Right atrium auricular region (tissue), 2 donors: ENCODE results near the gene TRIO. TPM values are rescaled to one million over a fixed set of nuclear protein-coding genes. Genes with fewer than 3 reads are reported as not detected.

Experiments
- DNase-seq: peaks from one replicate; pipeline ENCODE4 v3.0.0-alpha.2; 2019; ENCODE audit warnings: low spot score
- H3K27ac ChIP-seq, 2 donors: fragments of 200-600 bp; sonication (generic); 1 replicate in 1 of 2; 2 replicates in 1 of 2; pipeline ENCODE4 v1.5.1; 2016 to 2019
- H3K27me3 ChIP-seq, 2 donors: fragments of 200-600 bp; sonication (generic); one replicate each; pipeline versions ENCODE4 v1.5.1 to v1.6.0; 2017 to 2019
- H3K36me3 ChIP-seq: fragments of 200-600 bp; sonication (generic); one replicate; pipeline ENCODE4 v1.5.1; 2016
- H3K4me1 ChIP-seq, 2 donors: fragments of 200-600 bp; sonication (generic); one replicate each; pipeline versions ENCODE4 v1.5.1 to v1.6.0; 2017 to 2019
- H3K4me3 ChIP-seq, 2 donors: fragments of 200-600 bp; sonication (generic); 1 replicate in 1 of 2; 2 replicates in 1 of 2; pipeline ENCODE4 v1.5.1; 2017 to 2019; ENCODE audit warnings: mild to moderate bottlenecking in 1 of 2, moderate library complexity in 1 of 2
- H3K9me3 ChIP-seq, 2 donors: fragments of 200-600 bp; sonication (generic); one replicate each; pipeline ENCODE4 v1.5.1; 2019
- total RNA-seq, 2 donors: library from RNA; depleted of rRNA; stranded (reverse); fragments of >200 nt; gene quantifications; one replicate each; pipeline ENCODE4 v1.1.0, GENCODE V29; 2016
- TF ChIP-seq, protein P1 (sequence below), 2 donors: fragments of 200-600 bp; sonication (generic); IDR thresholded peaks; one replicate each; pipeline ENCODE4 v1.5.1; 2019; ENCODE audit warnings: antibody characterized with exemption in 2 of 2

Gene TRIO
- total RNA-seq, 2 donors from 2014 or later: 51.6 to 67.0 TPM

DNA sequence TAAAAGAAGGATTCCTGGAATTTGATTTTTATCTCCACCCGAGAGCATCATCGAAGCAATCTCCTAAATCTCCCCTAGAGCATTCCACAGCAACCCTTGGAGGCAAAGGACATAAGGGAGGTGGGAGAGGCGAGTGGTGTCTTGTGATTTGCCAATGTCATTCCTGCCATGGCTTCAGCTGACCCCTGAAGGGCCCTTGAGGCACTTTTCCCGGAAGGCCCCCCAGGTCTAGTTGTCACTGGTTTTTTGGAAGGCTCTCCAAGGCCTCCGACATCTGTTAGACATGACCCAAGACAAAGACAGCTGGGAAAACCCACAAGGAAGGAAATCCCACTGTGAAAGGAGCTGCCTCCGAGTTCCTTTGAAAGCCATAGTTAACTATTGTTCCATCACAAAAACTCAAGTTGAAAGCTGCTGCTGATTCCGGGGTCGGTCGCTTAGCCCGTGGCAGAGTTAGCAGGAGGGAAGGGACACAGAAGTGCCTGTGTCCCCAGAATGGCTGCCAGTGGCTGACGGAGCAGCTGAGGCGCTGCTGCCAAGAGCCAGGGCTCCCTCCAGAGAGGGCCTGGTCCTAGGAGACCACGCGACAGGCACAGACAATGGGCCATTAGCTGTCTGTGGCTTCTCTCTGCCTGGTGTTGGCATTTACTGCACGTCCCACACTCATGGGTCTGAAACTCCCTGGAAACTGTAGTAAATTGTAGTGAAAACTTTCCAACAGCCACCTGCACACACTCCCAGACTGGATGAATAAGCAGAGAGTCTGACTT, 24.4 kb upstream of the TRIO start:
- H3K36me3 ChIP-seq: no peaks in the 10 kb centered on the region
- H3K27ac ChIP-seq: peak overlapping the region in 1 of 2 donors; percentile 23
- H3K27me3 ChIP-seq: no peaks in the 10 kb centered on the region
- TF ChIP-seq, protein P1, sequence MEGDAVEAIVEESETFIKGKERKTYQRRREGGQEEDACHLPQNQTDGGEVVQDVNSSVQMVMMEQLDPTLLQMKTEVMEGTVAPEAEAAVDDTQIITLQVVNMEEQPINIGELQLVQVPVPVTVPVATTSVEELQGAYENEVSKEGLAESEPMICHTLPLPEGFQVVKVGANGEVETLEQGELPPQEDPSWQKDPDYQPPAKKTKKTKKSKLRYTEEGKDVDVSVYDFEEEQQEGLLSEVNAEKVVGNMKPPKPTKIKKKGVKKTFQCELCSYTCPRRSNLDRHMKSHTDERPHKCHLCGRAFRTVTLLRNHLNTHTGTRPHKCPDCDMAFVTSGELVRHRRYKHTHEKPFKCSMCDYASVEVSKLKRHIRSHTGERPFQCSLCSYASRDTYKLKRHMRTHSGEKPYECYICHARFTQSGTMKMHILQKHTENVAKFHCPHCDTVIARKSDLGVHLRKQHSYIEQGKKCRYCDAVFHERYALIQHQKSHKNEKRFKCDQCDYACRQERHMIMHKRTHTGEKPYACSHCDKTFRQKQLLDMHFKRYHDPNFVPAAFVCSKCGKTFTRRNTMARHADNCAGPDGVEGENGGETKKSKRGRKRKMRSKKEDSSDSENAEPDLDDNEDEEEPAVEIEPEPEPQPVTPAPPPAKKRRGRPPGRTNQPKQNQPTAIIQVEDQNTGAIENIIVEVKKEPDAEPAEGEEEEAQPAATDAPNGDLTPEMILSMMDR (IDR thresholded peaks at IDR 0.05): no peak
- peaks cover 0 to 21% of the 10 kb centered on the region in 2 donors for H3K4me1 ChIP-seq
- no peak for DNase-seq
- no peak overlapping the region for H3K4me3 ChIP-seq
- no peaks in the 10 kb centered on the region for H3K9me3 ChIP-seq

DNA sequence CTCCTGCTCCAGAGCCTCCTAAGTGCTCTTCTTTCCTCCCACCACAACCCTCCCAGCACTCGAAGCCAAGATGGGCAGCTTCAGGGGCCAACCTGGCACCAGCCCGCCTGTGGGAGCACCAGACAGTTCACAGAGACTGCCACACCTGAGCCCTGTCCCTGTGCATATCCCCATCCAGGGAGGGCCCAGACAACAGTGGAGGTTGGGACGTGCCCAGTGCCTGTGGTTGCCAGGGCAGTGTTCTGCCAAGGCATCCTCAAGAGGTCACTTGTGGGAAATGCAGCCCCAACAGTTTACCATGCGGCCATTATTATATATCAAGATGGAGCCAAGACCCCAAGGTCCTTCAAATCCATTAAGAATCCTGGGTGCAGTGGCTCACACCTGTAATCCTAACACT, 23.0 kb upstream of the TRIO start:
- DNase-seq: no peak
- Histone ChIP-seq H3K4me3 (no peak overlapping the region), H3K36me3 (no peaks in the 10 kb centered on the region), H3K27ac (no peak overlapping the region), H3K27me3 (no peaks in the 10 kb centered on the region), H3K4me1 (peaks cover 0 to 9% of the 10 kb centered on the region in 2 donors), H3K9me3 (no peaks in the 10 kb centered on the region)
- TF ChIP-seq, protein P1 (IDR thresholded peaks at IDR 0.05): no peak

DNA sequence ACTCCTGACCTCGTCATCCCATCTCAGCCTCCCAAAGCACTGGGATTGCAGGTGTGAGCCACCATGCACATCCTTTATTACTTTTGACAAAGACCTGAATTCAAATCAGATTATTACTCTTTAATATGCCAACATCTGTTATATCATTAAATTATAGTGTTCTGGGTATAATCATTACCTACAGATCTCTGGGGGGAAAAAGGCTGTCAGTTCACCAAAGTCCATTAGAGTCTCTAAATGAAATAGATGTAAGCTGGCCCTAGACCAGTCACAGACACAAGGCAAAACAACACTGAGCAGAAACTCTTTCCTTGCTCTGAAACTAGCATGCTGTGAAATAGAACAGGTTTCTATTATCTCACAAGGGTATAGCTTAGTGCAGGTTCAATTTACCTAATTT, 21.6 kb upstream of the TRIO start:
- Histone ChIP-seq H3K4me1 (peaks cover 0 to 9% of the 10 kb centered on the region in 2 donors), H3K27ac (no peak overlapping the region), H3K9me3 (no peaks in the 10 kb centered on the region), H3K36me3 (no peaks in the 10 kb centered on the region), H3K27me3 (no peaks in the 10 kb centered on the region), H3K4me3 (no peak overlapping the region)
- TF ChIP-seq, protein P1 (IDR thresholded peaks at IDR 0.05): no peak
- DNase-seq: no peak

DNA sequence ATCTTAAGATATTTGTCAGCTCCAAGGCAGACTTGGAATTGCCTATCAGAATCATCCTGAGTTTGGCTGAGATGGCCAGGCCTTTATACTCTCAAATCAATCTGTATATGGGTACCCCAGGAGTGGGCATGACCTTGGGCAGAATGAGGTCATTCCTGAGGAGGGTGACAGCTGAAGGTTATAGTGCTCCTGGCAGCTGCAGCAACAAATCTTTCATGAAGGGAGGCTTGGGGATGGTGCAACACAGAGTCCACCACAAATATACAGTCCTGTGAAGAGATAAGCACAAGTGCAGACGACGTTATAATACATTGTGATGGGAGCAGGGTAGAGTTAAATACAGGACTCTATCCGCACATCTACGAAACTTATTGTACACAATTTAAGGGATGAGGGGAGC, 21.1 kb upstream of the TRIO start:
- Histone ChIP-seq H3K27ac (no peak overlapping the region), H3K36me3 (no peaks in the 10 kb centered on the region), H3K4me3 (no peak overlapping the region), H3K27me3 (no peaks in the 10 kb centered on the region), H3K4me1 (peaks cover 0 to 9% of the 10 kb centered on the region in 2 donors), H3K9me3 (no peaks in the 10 kb centered on the region)
- no peak for DNase-seq
- TF ChIP-seq, protein P1 (IDR thresholded peaks at IDR 0.05): no peak

DNA sequence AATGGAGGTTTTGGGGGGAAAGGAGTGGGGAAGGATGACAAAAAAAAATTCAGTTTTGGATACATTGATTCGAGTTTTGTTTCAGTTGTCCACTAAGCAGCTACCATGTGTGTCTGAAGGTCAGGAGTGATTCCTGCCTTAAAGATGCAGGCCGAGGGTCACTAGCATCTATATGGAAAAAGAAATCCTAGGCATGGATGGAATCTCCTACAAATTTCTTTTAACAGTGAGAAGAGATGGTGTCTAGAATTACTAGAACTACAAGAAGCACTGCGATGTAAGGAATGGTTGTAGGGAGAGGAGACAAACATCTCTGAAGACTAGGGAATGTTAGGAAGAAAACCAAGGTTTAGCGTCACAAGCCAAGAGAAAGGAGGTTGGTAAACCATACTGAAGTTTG, 19.6 kb upstream of the TRIO start:
- Histone ChIP-seq H3K4me1 (peaks cover 0 to 7% of the 10 kb centered on the region in 2 donors), H3K36me3 (no peaks in the 10 kb centered on the region), H3K27ac (no peak overlapping the region), H3K9me3 (no peaks in the 10 kb centered on the region), H3K4me3 (no peak overlapping the region), H3K27me3 (no peaks in the 10 kb centered on the region)
- DNase-seq: no peak
- TF ChIP-seq, protein P1 (IDR thresholded peaks at IDR 0.05): no peak
